H1 (cell line): ENCODE measurements around the gene ACKR3. TPM values are rescaled to one million over a fixed set of nuclear protein-coding genes. Genes with fewer than 3 reads are reported as not detected.

Source experiments
- CTCF ChIA-PET: fragments of 300-600 bp; sonication (Branson Sonifier 250); formaldehyde crosslinking; loops from one replicate; lab custom pipeline; 2021; ENCODE audit not compliant: partially characterized antibody; lab: Charles Lee
- POLR2A ChIA-PET: fragments of 300-600 bp; sonication (Branson Sonifier 250); formaldehyde crosslinking; loops from one replicate; lab custom pipeline; 2021; ENCODE audit warnings: inconsistent platforms; ENCODE audit not compliant: partially characterized antibody; lab: Charles Lee
- DNase-seq, 2 experiments: peaks; one replicate each; pipeline versions ENCODE4 v3.0.0 to v3.0.0-alpha.2; 2010 to 2022; ENCODE audit warnings: low spot score in 2 of 2, low read depth in 1 of 2, mixed read lengths in 1 of 2
- FAIRE-seq: peaks from 2 replicates; lab custom pipeline; 2011; peaks lifted over from hg19 to GRCh38; lab: Jason Lieb, UNC
- H2AFZ ChIP-seq: 2 replicates; pipeline ENCODE4 v1.8.1; 2012; ENCODE audit warnings: low read length, inconsistent platforms
- H2AK5ac ChIP-seq: 2 replicates; pipeline ENCODE4 v1.6.1; 2013; ENCODE audit warnings: low read depth, low read length
- H2BK120ac ChIP-seq: replicated peaks from 2 replicates; pipeline ENCODE3; 2013; ENCODE audit warnings: low read depth, low read length, inconsistent platforms
- H2BK12ac ChIP-seq: 2 replicates; pipeline ENCODE4 v1.6.1; 2013; ENCODE audit warnings: low read depth, low read length
- H2BK15ac ChIP-seq: 2 replicates; pipeline ENCODE4 v1.6.1; 2013; ENCODE audit warnings: low read length
- H2BK20ac ChIP-seq: 2 replicates; pipeline ENCODE4 v1.6.1; 2013; ENCODE audit warnings: low read length
- H2BK5ac ChIP-seq: 2 replicates; pipeline ENCODE4 v1.6.1; 2013; ENCODE audit warnings: low read depth, low read length
- H3K14ac ChIP-seq: 2 replicates; pipeline ENCODE4 v1.6.1; 2013; ENCODE audit warnings: inconsistent platforms; ENCODE audit not compliant: insufficient read length
- H3K18ac ChIP-seq: 2 replicates; pipeline ENCODE4 v1.6.1; 2013; ENCODE audit warnings: low read length; ENCODE audit errors: extremely low read depth
- H3K23ac ChIP-seq: 2 replicates; pipeline ENCODE4 v1.6.1; 2013; ENCODE audit warnings: inconsistent platforms; ENCODE audit not compliant: insufficient read length
- H3K23me2 ChIP-seq: 2 replicates; pipeline ENCODE4 v1.6.1; 2013; ENCODE audit warnings: low read depth, low read length
- H3K27ac ChIP-seq: 2 replicates; pipeline ENCODE4 v1.6.1; 2011; ENCODE audit warnings: low read depth, low read length, inconsistent platforms
- H3K27me3 ChIP-seq, 4 experiments: replicated peaks in 1 of 4; 1 replicate in 1 of 4; 2 replicates in 3 of 4; pipeline versions ENCODE4 v1.6.1 to v1.8.1; 2011 to 2013; ENCODE audit warnings: low read length in 3 of 4, mild to moderate bottlenecking in 3 of 4, inconsistent platforms in 2 of 4, mixed read lengths in 2 of 4, moderate library complexity in 1 of 4; ENCODE audit not compliant: control insufficient read depth in 3 of 4, insufficient read depth in 3 of 4; ENCODE audit errors: extremely low read depth in 1 of 4
- H3K36me3 ChIP-seq, 4 experiments: 2 replicates each; pipeline versions ENCODE4 v1.6.1 to v1.8.1; 2011 to 2013; ENCODE audit warnings: mild to moderate bottlenecking in 4 of 4, low read length in 3 of 4, moderate library complexity in 2 of 4, control low read depth in 1 of 4, inconsistent platforms in 1 of 4; ENCODE audit not compliant: insufficient read depth in 4 of 4, control insufficient read depth in 2 of 4
- H3K4ac ChIP-seq: replicated peaks from 2 replicates; pipeline ENCODE3; 2013; ENCODE audit warnings: low read length, low read depth, mixed read lengths, inconsistent platforms; ENCODE audit not compliant: insufficient read length
- H3K4me1 ChIP-seq, 4 experiments: replicated peaks in 1 of 4; 1 replicate in 1 of 4; 2 replicates in 3 of 4; pipeline versions ENCODE4 v1.6.1 to v1.8.1; 2011 to 2013; ENCODE audit warnings: low read length in 3 of 4, inconsistent platforms in 2 of 4, mixed read lengths in 1 of 4; ENCODE audit not compliant: insufficient read depth in 4 of 4, control insufficient read depth in 3 of 4
- H3K4me2 ChIP-seq, 2 experiments: 2 replicates each; pipeline versions ENCODE4 v1.6.1 to v1.8.1; 2011 to 2013; ENCODE audit warnings: low read depth in 2 of 2, low read length in 2 of 2, control low read depth in 1 of 2, inconsistent platforms in 1 of 2, mild to moderate bottlenecking in 1 of 2; ENCODE audit not compliant: insufficient read depth in 1 of 2
- H3K4me3 ChIP-seq, 4 experiments: fragments of 200-600, 300-600 bp in 1 of 4; sonication (generic), shearing (Covaris generic), sonication (Bioruptor Twin) in 1 of 4; 2 replicates each; pipeline versions ENCODE4 v1.5.1 to v1.8.1; 2011 to 2016; ENCODE audit warnings: low read length in 4 of 4, low read depth in 3 of 4, control low read depth in 2 of 4, inconsistent platforms in 2 of 4, mild to moderate bottlenecking in 2 of 4, mixed read lengths in 1 of 4, moderate library complexity in 1 of 4; ENCODE audit not compliant: insufficient read depth in 2 of 4; ENCODE audit errors: extremely low read depth in 1 of 4
- H3K56ac ChIP-seq: replicated peaks from 2 replicates; pipeline ENCODE3; 2013; ENCODE audit warnings: low read depth, mild to moderate bottlenecking, mixed read lengths, low read length, inconsistent platforms; ENCODE audit not compliant: insufficient read length
- H3K79me1 ChIP-seq: 2 replicates; pipeline ENCODE4 v1.6.1; 2013; ENCODE audit warnings: low read depth, low read length, control low read depth
- H3K79me2 ChIP-seq, 2 experiments: 2 replicates each; pipeline versions ENCODE4 v1.6.1 to v1.8.1; 2012 to 2013; ENCODE audit warnings: low read length in 2 of 2, mild to moderate bottlenecking in 2 of 2, inconsistent platforms in 1 of 2; ENCODE audit not compliant: insufficient read depth in 2 of 2, control insufficient read depth in 1 of 2
- H3K9ac ChIP-seq, 4 experiments: replicated peaks in 1 of 4; 1 replicate in 1 of 4; 2 replicates in 3 of 4; pipeline versions ENCODE4 v1.6.1 to v1.8.1; 2011 to 2013; ENCODE audit warnings: low read depth in 3 of 4, low read length in 3 of 4, control low read depth in 2 of 4, mild to moderate bottlenecking in 2 of 4, moderate library complexity in 2 of 4, inconsistent platforms in 1 of 4; ENCODE audit errors: extremely low read depth in 1 of 4
- H3K9me3 ChIP-seq, 2 experiments: 2 replicates each; pipeline versions ENCODE4 v1.6.1 to v1.8.1; 2012 to 2013; ENCODE audit warnings: mild to moderate bottlenecking in 2 of 2, moderate library complexity in 2 of 2, control low read depth in 1 of 2, inconsistent platforms in 1 of 2, low read depth in 1 of 2, low read length in 1 of 2, mixed read lengths in 1 of 2; ENCODE audit not compliant: insufficient read depth in 2 of 2
- H4K20me1 ChIP-seq, 2 experiments: replicated peaks in 1 of 2; 2 replicates each; pipeline versions ENCODE3 to v1.8.1; 2011 to 2013; ENCODE audit warnings: inconsistent platforms in 2 of 2, low read length in 2 of 2, mild to moderate bottlenecking in 1 of 2; ENCODE audit not compliant: insufficient read depth in 2 of 2, control insufficient read depth in 1 of 2
- H4K5ac ChIP-seq: 2 replicates; pipeline ENCODE4 v1.6.1; 2013; ENCODE audit warnings: low read length, low read depth, mixed read lengths, inconsistent platforms; ENCODE audit not compliant: insufficient read length
- H4K8ac ChIP-seq: 2 replicates; pipeline ENCODE4 v1.8.0; 2013; ENCODE audit warnings: mild to moderate bottlenecking, moderate library complexity, low read length, inconsistent platforms; ENCODE audit not compliant: insufficient read depth; ENCODE audit errors: extremely low read depth
- H4K91ac ChIP-seq: replicated peaks from 2 replicates; pipeline ENCODE3; 2013; ENCODE audit warnings: low read length, mixed read lengths, inconsistent platforms; ENCODE audit not compliant: insufficient read length
- ATF2 ChIP-seq: IDR thresholded peaks from 2 replicates; pipeline ENCODE4 v1.6.1; 2012; ENCODE audit warnings: low read length, inconsistent platforms
- BRCA1 ChIP-seq: IDR thresholded peaks from 2 replicates; pipeline ENCODE4 v1.6.1; 2012; ENCODE audit warnings: low read depth, low read length, improper control_type of control experiment
- CHD1 ChIP-seq: IDR thresholded peaks from 2 replicates; pipeline ENCODE4 v1.6.1; 2012; ENCODE audit warnings: low read depth, low read length, improper control_type of control experiment
- CTCF ChIP-seq, 3 experiments: IDR thresholded peaks; 1 replicate in 2 of 3; 2 replicates in 1 of 3; pipeline versions ENCODE4 v1.5.1 to v1.6.1; 2011; ENCODE audit warnings: low read length in 3 of 3, mild to moderate bottlenecking in 3 of 3, inconsistent platforms in 2 of 3, low read depth in 1 of 3, moderate library complexity in 1 of 3; ENCODE audit not compliant: insufficient read depth in 1 of 3; ENCODE audit errors: control extremely low read depth in 1 of 3
- GABPA ChIP-seq: IDR thresholded peaks from 2 replicates; pipeline ENCODE4 v1.6.1; 2011; ENCODE audit warnings: mild to moderate bottlenecking, low read length, moderate library complexity, borderline replicate concordance; ENCODE audit not compliant: insufficient read depth
- GTF2F1 ChIP-seq: IDR thresholded peaks from 2 replicates; pipeline ENCODE4 v1.6.1; 2012; ENCODE audit warnings: low read depth, low read length, improper control_type of control experiment, borderline replicate concordance
- RXRA ChIP-seq: IDR thresholded peaks from 2 replicates; pipeline ENCODE4 v1.6.1; 2011; ENCODE audit warnings: low read depth, mild to moderate bottlenecking, low read length, moderate library complexity; ENCODE audit not compliant: insufficient read depth
- SP4 ChIP-seq: IDR thresholded peaks from 2 replicates; pipeline ENCODE4 v1.6.1; 2012; ENCODE audit warnings: low read length, inconsistent platforms
- TBP ChIP-seq: IDR thresholded peaks from 2 replicates; pipeline ENCODE4 v1.6.1; 2011; ENCODE audit warnings: low read depth, low read length, improper control_type of control experiment
- WGBS, 2 experiments: shearing (Covaris generic) in 1 of 2; methylation state at CpG; one replicate each; pipeline versions ENCODE4 v1.1.6 to v1.1.7; 2013 to 2015; ENCODE audit warnings: low lambda C conversion rate in 2 of 2, mixed read lengths in 2 of 2, inconsistent platforms in 1 of 2, low coverage in 1 of 2, missing lambda C conversion rate in 1 of 2; ENCODE audit not compliant: insufficient replicate concordance in 2 of 2, insufficient coverage in 1 of 2, insufficient read length in 1 of 2; ENCODE audit errors: extremely low coverage in 1 of 2, missing lambda C conversion rate in 1 of 2; 5-methylcytosine and 5-hydroxymethylcytosine counted together
- polyA plus RNA-seq, 7 experiments: library from polyadenylated mRNA; depleted of rRNA in 3 of 7; stranded (reverse) in 5 of 7; unstranded in 2 of 7; fragments of >200 nt in 5 of 7; fragments of 200-250 nt in 2 of 7; gene quantifications; 1 replicate in 5 of 7; 2 replicates in 1 of 7; 4 replicates in 1 of 7; pipeline versions ENCODE4 v1.2.1 to v1.2.3, GENCODE V29; 2011 to 2013; ENCODE audit warnings: missing spikeins in 2 of 7, mixed read lengths in 2 of 7
- total RNA-seq: library from RNA; stranded (reverse); fragmentation: NEBNext Ultra II Directional; extraction: Animal tissue kit (Norgen Biotek cat#: 25700); gene quantifications from 2 replicates; pipeline ENCODE4 v1.2.1, GENCODE V29; 2021

ACKR3 gene
- total and polyA plus RNA-seq, 2 of the 8 experiments (the other 6 are each of a cell fraction or from before 2014, with no cell fraction given) = 1.4 to 24.4 TPM

GRCh38 chr2:236580746-236581355, 11.2 kb downstream of the ACKR3 start:
- Histone ChIP-seq H3K27ac (no peak overlapping the region), H2BK12ac (no peak overlapping the region; the same call in 1 of the 2 replicates), H3K36me3 (peaks cover 0 to 3% (median 0%) of the 10 kb centered on the region in 4 experiments; a peak in 1 of 8 replicates), H4K5ac (no peak overlapping the region), H3K18ac (no peak overlapping the region), H3K56ac (no peak overlapping the region), H2AFZ (no peak overlapping the region), H3K23me2 (no peaks in the 10 kb centered on the region), H3K4ac (peak overlapping the region; percentile 21), H3K4me2 (no peak overlapping the region), H3K23ac (no peak overlapping the region), H2BK5ac (peak overlapping the region; percentile 53), H2BK15ac (no peak overlapping the region), H2BK120ac (no peak overlapping the region), H3K4me1 (peaks cover 0 to 10% (median 5%) of the 10 kb centered on the region in 4 experiments; a peak in 4 of 7 replicates), H3K27me3 (no peaks in the 10 kb centered on the region), H3K9ac (no peak overlapping the region), H3K79me1 (no peaks in the 10 kb centered on the region), H4K91ac (no peak overlapping the region), H3K14ac (no peak overlapping the region), H2AK5ac (no peak overlapping the region), H3K79me2 (no peaks in the 10 kb centered on the region), H4K20me1 (no peaks in the 10 kb centered on the region), H3K9me3 (no peaks in the 10 kb centered on the region), H4K8ac (no peak overlapping the region), H3K4me3 (no peak overlapping the region), H2BK20ac (peak overlapping the region; percentile 56; the same call in 1 of the 2 replicates)
- FAIRE-seq (no peak), DNase-seq (no peak)
- 95% methylated on average over 29 of the region's 29 CpGs; no CpG with 5 or more reads in 1 of the 2 experiments for WGBS, 2 experiments
- ChIA-PET POLR2A (no interaction called here), CTCF (interaction anchor here (1.0 to 1.3 kb wide), 2 partner anchors 166 to 443 kb away, joined by 3 to 4 read pairs; no protein-coding TSS in a partner anchor)
- no peak for TF ChIP-seq TBP
- no peak for TF ChIP-seq GTF2F1
- no peak for TF ChIP-seq BRCA1
- TF ChIP-seq RXRA = no peak
- no peak for TF ChIP-seq CTCF (IDR thresholded peaks at IDR 0.05; ENCODE audit: control extremely low read depth in 1 of 3, insufficient read depth in 1 of 3, low read depth in 1 of 3, low read length in 3 of 3)
- TF ChIP-seq GABPA = no peak
- no peak for TF ChIP-seq CHD1
- TF ChIP-seq ATF2 = no peak
- TF ChIP-seq SP4 = no peak
